ENCODE measurements around the gene TBC1D5. TPM values are rescaled to one million over a fixed set of nuclear protein-coding genes. Genes with fewer than 3 reads are reported as not detected.

Gene TBC1D5
- total RNA-seq, 1 experiment from 2014 or later, result 30.4 TPM

- intact Hi-C loops (cut with micrococcal nuclease; ENCODE audit: unreplicated experiment), result no loop called here
- ChIA-PET POLR2A (interaction anchor here (0.6 kb wide), 1 partner anchor 13 kb away, joined by 3 read pairs; no protein-coding TSS in a partner anchor), CTCF (no interaction called here)
- in situ Hi-C loops (cut with HindIII; ENCODE audit: low pct_unique_long_range_greater_than_20kb, low sequenced_read_pairs), result no loop called here
- Histone ChIP-seq H3K9me3 (ENCODE audit: control insufficient read depth, insufficient read depth, low read depth, low read length) (no peaks in the 10 kb centered on the region), H3K4me1 (ENCODE audit: control insufficient read depth, insufficient read depth, low read length) (no peaks in the 10 kb centered on the region), H3K36me3 (ENCODE audit: control insufficient read depth, insufficient read depth, low read length) (no peaks in the 10 kb centered on the region), H3K27ac (ENCODE audit: low read length) (no peak overlapping the region), H3K27me3 (ENCODE audit: control insufficient read depth, insufficient read depth, low read length) (no peaks in the 10 kb centered on the region), H3K4me3 (ENCODE audit: low read depth in 2 of 2, low read length in 2 of 2) (no peak overlapping the region)
- DNase-seq (ENCODE audit: low read depth, low spot score) (no peak), ATAC-seq (no peak)
- TF ChIP-seq, protein P1, sequence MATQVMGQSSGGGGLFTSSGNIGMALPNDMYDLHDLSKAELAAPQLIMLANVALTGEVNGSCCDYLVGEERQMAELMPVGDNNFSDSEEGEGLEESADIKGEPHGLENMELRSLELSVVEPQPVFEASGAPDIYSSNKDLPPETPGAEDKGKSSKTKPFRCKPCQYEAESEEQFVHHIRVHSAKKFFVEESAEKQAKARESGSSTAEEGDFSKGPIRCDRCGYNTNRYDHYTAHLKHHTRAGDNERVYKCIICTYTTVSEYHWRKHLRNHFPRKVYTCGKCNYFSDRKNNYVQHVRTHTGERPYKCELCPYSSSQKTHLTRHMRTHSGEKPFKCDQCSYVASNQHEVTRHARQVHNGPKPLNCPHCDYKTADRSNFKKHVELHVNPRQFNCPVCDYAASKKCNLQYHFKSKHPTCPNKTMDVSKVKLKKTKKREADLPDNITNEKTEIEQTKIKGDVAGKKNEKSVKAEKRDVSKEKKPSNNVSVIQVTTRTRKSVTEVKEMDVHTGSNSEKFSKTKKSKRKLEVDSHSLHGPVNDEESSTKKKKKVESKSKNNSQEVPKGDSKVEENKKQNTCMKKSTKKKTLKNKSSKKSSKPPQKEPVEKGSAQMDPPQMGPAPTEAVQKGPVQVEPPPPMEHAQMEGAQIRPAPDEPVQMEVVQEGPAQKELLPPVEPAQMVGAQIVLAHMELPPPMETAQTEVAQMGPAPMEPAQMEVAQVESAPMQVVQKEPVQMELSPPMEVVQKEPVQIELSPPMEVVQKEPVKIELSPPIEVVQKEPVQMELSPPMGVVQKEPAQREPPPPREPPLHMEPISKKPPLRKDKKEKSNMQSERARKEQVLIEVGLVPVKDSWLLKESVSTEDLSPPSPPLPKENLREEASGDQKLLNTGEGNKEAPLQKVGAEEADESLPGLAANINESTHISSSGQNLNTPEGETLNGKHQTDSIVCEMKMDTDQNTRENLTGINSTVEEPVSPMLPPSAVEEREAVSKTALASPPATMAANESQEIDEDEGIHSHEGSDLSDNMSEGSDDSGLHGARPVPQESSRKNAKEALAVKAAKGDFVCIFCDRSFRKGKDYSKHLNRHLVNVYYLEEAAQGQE (IDR thresholded peaks at IDR 0.05; ENCODE audit: insufficient read depth in 1 of 2, low read depth in 2 of 2, low read length in 1 of 2), result no peak
- no peak for TF ChIP-seq POLR2AphosphoS5 (IDR thresholded peaks at IDR 0.05; ENCODE audit: low read depth, low read length)
- TF ChIP-seq SIN3A (IDR thresholded peaks at IDR 0.05; ENCODE audit: borderline replicate concordance, insufficient read depth, low read depth, low read length), result no peak
- TF ChIP-seq, protein P2, sequence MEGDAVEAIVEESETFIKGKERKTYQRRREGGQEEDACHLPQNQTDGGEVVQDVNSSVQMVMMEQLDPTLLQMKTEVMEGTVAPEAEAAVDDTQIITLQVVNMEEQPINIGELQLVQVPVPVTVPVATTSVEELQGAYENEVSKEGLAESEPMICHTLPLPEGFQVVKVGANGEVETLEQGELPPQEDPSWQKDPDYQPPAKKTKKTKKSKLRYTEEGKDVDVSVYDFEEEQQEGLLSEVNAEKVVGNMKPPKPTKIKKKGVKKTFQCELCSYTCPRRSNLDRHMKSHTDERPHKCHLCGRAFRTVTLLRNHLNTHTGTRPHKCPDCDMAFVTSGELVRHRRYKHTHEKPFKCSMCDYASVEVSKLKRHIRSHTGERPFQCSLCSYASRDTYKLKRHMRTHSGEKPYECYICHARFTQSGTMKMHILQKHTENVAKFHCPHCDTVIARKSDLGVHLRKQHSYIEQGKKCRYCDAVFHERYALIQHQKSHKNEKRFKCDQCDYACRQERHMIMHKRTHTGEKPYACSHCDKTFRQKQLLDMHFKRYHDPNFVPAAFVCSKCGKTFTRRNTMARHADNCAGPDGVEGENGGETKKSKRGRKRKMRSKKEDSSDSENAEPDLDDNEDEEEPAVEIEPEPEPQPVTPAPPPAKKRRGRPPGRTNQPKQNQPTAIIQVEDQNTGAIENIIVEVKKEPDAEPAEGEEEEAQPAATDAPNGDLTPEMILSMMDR (IDR thresholded peaks at IDR 0.05), result no peak
- TF ChIP-seq TCF7L2 (IDR thresholded peaks at IDR 0.05; ENCODE audit: low read depth, low read length), result no peak
- BruUV-seq (replicated peaks), result no TSS peak
Observed at GRCh38 chr3:17759901-17760300, 17.5 kb upstream of the TBC1D5 start.

DNA sequence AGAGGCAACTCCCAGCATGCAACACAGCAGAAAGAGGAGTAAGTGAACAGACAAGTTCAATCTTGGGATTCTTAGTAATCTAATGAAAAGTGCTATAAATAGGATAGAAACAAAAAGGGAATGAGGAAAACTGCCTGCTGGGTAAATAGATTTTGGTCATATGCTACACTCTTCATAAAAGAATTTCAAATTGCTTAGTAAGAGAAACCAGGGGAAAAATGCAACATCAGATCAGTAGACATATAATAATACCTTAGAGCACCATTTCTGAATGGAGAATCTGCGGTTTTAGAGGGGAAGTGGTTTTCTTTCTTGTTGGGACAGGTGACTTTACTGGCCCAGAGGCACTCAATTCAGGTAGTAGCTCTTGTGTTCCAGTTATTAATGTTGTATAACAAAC lies 13.4 kb upstream of the TBC1D5 start:
- POLR2A ChIA-PET, result no interaction called here
- ATAC-seq (no peak), DNase-seq (ENCODE audit: low read depth, low spot score) (no peak)
- H3K4me3 ChIP-seq (ENCODE audit: low read depth in 2 of 2, low read length in 2 of 2), result no peak overlapping the region
- no peak for TF ChIP-seq POLR2AphosphoS5 (IDR thresholded peaks at IDR 0.05; ENCODE audit: low read depth, low read length)
- TF ChIP-seq TCF7L2 (IDR thresholded peaks at IDR 0.05; ENCODE audit: low read depth, low read length), result no peak
- TF ChIP-seq, protein P1 (IDR thresholded peaks at IDR 0.05; ENCODE audit: insufficient read depth in 1 of 2, low read depth in 2 of 2, low read length in 1 of 2), result no peak
- TF ChIP-seq, protein P2 (IDR thresholded peaks at IDR 0.05), result no peak
- no peak for TF ChIP-seq SIN3A (IDR thresholded peaks at IDR 0.05; ENCODE audit: borderline replicate concordance, insufficient read depth, low read depth, low read length)
- CTCF ChIA-PET, result no interaction called here
- in situ Hi-C loops (cut with HindIII; ENCODE audit: low pct_unique_long_range_greater_than_20kb, low sequenced_read_pairs), result no loop called here
- BruUV-seq (replicated peaks), result no TSS peak
- intact Hi-C loops (cut with micrococcal nuclease; ENCODE audit: unreplicated experiment), result no loop called here
- no peaks in the 10 kb centered on the region for H3K9me3 ChIP-seq (ENCODE audit: control insufficient read depth, insufficient read depth, low read depth, low read length)
- H3K27ac ChIP-seq (ENCODE audit: low read length), result no peak overlapping the region
- no peaks in the 10 kb centered on the region for H3K27me3 ChIP-seq (ENCODE audit: control insufficient read depth, insufficient read depth, low read length)
- H3K36me3 ChIP-seq (ENCODE audit: control insufficient read depth, insufficient read depth, low read length), result no peaks in the 10 kb centered on the region
- no peaks in the 10 kb centered on the region for H3K4me1 ChIP-seq (ENCODE audit: control insufficient read depth, insufficient read depth, low read length)

Data from Panc1 (cell line).